HTERT RPE-1 (cell line): ENCODE data around the gene ALDH3B2.
"Not testable (repeated sequence)": the region's sequence is repeated elsewhere in the genome, so short reads cannot be mapped to it uniquely, and the experiment has no call there.

Experiments
- in situ Hi-C: fragments of 300-500 bp; cut with MboI; formaldehyde crosslinking; loops from 4 replicates; pipeline ENCODE4 v1.14.3; 2020; ENCODE audit warnings: low sequenced_read_pairs

Gene ALDH3B2

DNA sequence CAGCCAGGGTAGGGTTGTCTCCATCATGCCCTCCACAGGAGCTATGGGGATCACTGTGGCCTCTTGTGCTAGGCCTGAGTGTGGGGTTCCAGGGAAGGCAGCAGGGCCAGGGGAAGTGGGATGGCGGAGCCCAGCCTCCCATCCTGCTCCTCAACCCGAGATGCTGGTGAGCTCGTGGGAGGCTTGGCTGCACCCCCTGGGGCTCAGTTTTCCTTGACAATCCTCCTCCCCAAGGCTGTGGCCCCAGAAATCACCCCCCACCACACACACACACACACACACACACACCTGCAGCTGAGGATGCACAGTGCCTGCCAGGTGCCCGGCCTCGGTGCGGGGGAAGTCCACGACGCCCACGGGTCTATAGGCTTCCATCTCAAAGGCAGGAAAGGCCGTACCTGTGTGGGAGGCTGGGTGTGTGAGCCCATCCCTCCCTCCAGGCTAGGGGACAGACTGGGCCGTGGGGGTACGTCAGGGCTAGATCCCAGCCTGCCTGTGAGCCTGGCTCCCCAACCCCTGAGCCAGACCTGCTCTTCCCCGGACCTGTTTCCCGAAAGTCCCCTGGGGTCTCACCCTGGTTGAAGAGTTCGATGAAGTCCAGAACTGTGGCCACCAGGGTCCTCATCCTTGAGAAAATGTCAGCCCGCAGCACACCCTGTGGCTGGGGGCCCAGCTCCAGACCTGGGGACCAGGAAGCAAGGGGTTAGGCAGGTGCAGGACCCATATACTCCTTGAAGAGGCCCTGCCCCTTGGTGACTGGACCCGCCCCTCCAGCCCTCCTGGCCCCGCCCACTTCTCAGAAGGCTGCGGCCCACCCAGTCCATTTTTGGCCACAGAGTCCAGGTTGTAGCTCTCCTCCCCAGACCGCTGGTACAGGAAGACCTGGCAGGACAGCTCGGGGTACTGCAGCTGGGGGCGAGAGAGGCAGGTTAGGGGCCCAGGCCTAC is 29.7 kb downstream of the ALDH3B2 start:
- in situ Hi-C loops: no loop called here

DNA sequence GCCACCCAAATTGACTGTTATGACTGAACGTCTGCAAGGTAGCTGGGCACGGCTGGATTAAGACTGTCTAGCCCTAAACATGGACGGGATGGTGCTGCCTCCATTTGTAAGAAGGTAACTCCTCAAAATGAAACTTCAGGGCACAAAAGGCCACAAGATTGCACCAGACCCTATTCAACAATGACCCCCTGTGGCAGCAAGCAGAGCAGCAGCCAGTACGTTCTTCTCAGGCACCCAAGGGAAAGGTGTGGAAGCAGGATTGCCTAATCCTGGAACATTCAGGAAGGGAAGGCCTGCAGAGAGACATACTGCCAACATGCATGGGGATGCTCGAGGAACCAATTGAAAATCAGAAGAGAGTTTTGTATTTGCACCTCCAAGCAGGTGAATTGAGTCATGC is 30.4 kb downstream of the ALDH3B2 start:
- in situ Hi-C loops: no loop called here

DNA sequence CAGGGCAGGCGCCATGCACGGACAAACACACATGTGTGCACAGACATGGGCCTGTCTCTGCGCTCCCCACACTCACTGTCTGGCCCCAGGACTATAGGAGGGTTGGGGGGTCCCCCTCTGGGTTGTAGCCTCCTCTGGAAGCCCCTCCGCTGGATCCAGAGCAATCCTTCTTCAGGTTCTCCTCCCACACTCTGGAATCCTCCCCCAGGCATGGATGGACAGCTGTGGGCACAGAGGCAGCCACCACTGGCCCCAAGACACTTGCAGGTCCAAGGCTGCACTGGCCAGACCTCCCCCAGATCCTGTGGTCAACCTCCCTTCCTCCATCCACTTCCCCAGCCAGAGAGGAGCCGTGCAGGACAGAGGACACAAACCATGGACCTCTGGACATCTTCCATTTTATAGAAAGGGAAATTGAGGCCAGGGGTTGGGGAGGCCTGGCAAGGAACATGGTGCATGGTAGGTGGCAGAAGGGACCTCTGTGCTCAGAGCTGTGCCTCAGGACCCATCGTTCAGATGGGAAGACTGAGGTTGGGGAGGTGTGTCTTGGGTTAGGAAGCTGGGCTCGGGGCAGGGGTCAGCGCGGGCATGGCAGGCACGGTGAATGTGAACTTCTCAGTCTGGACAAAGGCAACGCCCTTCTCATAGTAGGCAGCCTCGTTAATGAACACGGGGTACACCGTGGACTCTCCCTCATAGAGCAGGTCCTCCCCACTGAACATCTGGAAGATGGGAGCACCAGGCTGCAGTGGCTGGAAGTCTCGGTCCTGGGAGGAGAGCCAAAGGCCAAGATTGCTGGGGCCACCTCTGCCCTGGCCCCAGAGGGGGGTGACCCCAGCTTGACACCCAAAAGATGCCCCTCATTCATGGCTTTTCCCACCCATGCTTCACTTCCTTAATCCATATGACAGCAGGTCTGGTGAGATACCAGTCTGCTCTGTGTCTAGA is 32.0 kb downstream of the ALDH3B2 start:
- in situ Hi-C loops: no loop called here

DNA sequence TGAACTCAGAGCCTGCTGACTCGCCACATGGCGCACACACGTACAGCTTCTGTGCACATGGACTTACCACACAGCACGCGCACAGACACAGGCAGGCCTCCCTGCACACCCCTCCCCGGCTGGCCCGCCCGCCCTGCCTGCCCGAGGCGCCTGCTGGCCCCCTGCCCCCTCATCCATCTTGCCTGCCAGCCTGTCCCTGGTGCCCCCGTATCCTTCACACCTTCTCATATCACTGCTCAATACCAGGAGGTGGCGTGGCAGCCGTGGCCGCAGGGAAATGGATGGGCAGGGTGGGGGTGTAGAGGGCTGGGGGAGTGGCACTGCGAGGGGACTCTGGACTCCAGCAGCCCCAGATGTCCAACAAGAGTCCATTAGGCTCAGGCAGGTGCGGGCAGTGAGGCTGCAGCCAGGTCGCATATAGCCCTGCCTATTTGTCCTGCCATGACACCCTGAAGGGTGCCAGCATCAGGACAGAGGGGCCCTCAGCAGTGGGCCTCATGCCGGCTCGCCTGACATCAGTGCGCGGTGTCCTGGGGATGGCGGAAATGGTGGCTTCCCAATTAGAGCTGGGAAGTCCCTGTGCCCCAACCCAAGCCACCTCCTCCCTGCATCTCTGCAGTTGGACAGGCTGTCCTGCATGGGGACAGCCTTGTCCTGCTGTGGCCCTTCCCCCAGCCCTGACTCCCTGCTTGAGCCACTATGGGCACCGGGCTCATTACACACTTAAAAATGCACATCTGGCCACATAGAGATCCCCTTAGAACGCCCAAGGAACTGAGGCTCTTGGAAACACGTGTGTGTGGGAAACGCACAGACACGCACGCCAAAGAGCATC is 32.9 kb downstream of the ALDH3B2 start:
- in situ Hi-C loops: no loop called here

DNA sequence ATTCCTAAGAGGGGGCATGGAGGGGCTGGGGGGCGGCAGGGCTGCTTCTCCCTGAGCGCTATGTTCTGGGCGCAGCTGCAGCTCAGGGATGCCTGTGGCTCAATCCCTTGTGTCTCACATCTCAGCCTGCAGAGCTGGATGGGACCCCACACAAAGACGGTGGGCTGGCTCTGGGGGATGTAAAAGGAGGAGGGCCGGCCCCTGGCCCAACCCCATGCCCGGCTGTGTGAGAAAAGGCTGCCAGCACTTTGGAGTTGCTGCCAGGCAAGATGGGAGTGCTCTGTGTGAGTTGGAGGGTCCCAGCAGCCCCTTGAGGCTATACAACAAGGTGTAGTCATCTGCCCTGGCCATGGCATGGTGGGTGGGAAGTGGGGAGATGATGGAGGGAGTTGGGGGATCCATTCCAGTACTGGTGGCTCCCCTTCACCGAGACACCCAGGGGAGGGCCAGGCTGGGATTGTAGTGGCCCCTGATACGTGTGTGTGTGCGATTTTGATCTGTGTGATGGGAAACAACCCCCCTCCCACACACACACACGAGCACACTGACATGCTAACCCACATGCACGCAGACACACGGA is 33.6 kb downstream of the ALDH3B2 start:
- in situ Hi-C loops: no loop called here

DNA sequence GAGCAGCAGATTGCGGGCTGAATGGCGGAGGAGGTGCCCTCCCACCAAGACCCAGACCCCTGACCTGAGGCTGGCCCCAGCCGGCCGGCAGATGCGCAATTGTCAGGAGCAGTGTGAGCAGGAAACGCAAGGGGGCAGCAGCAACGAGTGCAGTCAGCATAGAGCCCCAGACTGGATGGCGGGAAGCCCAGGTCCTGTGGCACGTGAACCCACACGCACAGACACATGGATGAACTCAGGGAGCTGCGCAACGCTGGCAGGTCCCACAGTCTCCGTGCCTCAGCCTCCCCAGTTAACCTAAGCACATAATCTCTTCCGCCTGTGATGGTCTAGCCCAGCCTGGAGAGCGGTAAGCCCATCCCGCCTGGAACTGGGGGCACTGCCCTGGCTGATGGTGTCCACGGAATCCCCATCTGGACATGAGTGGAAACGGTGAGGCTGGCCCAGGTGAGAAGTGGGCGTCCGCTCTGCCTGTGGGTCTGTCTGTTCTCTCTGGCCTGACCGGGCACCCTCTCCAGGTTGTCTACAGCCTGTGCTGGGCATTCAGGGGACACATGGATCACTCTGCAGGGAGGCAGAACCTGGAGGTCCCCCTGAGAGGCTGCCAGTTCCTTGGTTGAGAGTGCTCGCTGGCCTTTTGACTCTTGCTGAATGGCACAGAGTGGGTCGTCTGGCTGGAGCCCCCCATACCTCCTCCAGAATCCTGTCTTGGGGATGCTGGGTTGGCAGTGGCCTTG is 34.2 kb downstream of the ALDH3B2 start:
- in situ Hi-C loops: no loop called here

DNA sequence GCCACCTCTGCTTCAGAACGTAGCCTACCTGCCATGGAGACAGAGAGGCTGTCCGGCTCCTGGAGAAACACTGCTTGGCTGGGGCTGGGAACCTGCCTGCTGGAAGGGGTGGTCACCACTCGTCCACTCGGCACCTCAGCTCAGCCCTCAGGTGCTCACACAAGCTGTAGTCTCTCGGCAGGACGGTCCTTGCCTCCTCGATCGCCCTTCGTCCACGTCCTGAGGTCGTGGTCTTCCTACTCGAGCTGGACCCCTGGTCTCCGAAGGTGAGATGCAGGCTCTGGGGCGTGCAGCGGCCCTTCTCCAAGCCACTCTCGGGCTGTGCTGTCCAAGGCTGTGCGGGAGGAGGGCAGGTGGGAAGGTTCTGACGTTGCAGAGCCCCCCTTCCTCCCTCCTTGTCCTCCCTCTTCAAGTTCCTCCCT is 35.0 kb downstream of the ALDH3B2 start, which contains the start of gene TBX10:
Gene TBX10, minus strand, starts transcription at position 326 of the 422 bp plus-strand sequence. Its CDS starts 291 bp downstream, at position 35.
- in situ Hi-C loops: no loop called here

DNA sequence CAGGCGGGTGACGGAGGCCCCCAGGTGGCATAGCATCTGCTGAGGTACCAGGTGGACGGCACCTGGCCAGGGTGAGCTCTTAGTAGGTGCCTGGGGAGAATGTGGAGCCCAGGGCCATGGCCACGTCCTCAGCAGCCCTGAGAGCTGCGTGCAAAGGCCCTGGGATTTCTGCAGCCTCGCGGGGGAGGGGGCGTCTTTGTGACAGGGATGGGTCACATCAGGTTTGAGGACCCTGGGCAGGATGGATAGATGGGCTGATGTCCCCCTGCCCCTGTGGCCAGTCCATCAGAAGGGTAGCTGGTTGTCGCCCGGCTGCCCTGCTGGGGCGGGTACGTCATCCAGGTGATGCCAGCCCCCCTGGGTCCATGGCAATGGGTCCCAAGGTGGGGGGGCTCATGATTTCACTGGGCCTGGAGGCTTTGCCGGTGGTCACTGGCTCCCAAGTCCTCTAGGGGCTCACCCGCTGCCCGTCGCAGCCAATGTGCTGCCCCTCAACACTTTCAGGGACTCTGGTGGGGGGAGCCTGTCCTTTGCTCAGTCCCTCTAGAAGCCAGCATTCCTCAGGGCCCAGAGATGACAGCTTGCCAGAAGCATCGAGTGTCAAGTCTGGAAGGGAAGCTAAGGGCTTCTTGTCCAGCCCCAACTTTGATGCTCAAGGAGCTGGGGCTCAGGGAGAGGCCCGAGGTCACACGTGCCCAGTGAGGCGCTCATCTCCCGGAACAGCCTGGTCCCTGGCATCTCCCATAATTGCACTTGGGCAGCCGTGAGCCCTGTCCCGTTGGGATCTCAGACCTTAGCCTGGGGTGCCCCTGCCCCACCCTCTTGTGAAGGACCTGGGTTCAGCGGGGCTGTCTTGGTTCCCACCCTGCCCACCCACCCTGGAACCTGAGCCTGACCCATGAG is 35.6 kb downstream of the ALDH3B2 start:
- in situ Hi-C loops: no loop called here

DNA sequence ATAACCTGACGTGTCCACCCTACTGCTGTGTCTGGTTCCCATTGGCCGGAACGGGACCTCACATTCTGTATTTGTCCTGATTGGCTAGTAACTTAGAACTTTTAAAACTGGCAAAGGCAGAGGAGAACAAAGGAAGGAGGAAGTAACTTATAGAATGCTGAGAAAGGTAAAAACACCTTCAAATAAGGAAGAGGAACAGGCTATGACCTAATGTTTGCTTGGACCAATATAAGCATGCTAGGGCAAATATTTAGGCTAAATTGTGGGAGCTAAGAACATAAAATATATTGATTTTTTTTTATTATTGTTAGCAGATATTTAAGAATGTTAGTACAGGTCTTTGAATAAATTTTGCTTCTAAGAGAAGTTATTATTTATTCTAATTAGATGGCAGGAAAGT is 37.0 kb downstream of the ALDH3B2 start:
- in situ Hi-C loops: not testable (repeated sequence)

DNA sequence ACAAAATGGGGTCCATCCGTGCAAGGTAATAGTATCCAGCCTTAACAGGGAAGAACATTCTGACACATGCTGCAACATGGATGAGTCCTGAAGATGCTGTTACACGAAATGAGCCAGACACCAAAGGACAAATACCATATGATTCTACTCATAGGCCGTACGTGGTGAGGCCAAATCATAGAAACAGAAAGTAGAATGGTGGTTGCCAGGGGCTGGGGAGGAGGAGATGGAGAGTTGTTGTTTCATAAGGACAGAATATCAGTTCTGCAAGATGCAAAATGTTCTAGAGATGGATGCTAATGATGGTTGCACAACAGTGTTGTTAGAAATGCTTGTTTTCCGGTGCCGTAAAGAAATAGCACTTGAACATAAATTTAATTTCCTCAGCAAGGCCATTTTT is 37.5 kb downstream of the ALDH3B2 start:
- in situ Hi-C loops: no loop called here

DNA sequence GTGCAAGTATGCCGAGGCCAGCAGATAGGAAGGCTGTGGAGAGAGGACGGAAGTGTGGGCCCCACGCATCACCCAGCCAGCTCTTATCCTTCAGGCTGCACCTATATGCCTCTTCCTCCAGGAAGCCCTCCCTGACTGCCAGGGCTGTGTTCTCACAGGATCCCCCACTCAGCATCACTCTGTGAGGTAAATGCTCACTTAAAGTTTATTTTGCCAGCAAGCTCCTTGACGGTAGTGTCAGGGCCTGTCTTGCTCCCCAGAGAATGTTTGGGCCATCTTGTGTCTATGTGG is 39.2 kb downstream of the ALDH3B2 start:
- in situ Hi-C loops: no loop called here

DNA sequence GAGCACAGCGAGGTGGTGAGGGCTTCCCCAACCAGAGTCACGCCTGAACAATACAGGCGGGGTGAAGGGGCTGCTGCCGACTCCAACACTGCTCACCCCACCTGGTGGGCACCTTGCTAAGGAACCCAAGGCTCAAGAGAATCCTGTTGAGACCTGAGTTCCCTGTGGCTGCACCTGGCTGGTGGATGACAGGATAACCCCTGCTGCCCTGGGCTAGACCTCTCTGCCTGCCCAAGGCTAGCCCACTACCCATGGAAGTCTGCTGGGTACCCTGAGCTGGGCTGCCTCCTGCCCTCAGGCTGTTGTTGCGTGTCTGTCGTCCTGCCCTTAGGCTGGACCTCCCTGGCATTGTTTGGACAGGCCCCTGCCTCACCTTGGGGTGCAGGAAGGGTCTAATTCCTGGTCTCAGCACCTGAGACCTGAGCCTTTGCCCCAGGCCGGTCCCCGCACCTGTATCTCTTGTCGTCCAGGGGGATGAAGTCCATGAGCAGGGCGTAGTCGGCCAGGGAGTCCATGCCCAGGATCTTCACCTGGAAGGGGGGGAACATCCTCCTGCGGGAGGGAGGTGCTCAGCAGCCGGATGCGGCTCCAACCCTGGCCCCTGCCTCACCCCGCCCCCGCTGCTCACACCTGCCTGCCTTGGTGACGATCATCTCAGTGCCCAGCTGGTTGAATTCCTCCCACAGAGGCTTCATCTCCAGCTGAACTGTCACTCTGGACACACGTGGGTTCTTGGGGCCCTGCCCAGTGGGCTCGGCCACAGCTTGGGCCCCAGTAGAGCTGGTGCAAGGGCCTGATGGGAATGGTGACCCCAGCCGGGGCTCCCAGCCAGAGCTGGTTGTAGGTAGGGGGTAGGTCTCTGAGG is 39.8 kb downstream of the ALDH3B2 start:
- in situ Hi-C loops: no loop called here

DNA sequence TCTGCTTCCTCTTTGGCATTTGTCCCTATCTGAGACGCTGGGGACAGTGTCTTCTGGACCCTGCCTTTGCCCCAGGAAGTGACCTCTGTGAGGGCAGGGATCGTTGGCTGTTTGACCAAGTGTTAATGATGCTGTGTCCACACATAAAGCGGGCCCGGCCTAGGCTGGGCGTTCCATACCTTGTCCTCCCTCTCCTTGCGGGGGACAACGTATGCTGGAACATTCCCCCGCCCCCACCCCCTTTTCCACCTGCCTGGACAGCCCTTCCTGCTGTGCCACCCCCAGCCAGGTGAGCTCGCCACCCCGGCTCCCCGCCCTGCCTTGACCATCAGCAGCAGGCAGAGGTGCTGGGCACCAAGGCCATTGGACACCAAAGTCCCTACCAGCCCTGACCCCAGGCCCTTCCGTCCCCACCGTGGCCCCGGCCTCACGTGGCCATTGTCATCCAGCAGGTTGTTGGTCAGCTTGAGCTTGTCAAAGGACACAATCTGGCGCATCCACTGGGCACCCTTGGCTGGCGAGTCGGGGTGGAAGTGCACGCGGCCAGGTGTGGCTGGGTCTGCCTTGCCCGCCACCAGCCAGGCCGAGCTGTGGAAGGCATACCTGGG is 40.6 kb downstream of the ALDH3B2 start:
- in situ Hi-C loops: no loop called here

DNA sequence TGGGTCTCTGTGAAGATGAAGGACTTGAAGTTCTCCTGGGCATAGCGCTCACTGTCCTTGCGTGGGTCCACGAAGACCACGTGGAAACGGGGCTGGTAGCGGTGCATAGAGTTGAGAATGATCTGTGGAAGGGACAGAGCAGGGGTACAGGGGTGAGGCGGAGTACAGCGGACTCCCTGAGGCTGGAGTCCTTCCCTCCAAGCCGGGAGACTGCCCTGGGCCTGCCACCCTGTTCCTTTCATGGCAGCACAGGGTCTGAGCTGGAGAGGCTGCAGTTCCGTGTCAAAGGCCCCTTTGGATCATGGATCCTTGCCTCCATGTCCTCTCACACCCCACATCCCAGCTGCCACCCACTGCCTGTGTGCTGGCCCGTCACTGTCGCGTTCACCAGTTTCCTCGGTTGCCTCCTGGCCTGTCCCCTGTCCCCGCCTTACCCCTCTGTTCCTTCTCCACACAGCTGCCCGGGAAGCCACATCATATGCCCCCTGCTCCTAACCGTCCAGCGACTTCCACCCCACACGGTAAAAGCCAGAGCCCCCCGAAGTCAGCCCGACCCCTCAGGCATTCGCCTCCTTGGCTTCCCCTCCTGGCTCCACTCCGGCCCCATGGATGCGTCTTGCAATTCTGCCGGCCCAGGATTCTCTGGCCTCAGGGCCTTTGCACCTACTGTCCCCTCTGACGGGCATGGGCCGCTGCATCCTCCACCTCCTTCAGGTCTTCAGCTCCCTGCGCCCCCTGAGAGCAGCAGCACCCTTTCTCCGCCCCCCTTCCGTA is 41.3 kb downstream of the ALDH3B2 start:
- in situ Hi-C loops: no loop called here

DNA sequence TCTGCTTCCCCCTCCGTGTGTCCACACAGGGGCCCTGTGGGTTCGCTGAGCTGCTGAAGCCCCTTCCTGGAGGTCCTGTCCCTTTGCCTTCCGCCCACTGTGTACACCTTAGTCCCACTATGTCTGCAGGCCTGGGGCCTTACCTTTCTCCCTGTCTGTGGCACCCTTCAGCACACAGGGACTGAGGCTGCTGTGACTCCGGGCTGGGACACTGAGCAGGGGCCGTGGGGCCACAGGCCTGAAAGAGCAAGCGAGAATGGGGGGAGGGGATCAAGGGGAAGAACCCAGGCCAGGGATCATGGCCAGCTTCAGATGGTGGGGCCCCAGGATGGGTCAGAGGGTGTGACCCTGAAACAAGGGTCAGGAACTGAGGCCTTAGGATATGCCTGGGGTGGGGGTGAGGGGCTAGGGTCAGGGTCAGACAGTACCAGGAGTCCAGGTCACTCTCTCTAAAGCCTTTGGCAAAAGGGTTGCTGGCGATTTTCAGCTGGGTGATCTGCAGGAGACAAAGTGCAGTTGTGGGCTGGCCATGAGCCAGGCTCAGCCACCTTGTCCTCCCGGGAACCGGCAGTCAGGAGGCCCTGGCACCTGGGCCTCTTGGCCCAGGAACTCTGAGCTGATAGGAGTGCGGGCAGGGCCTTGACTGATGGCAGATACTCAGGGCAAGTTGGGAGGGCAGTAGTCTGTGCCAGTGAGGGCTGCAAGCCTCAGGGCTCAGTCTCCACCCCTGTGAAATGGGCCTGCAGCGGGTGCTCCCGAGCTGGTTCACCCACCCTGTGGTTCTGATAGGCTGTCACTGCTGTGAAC is 42.0 kb downstream of the ALDH3B2 start:
- in situ Hi-C loops: no loop called here

DNA sequence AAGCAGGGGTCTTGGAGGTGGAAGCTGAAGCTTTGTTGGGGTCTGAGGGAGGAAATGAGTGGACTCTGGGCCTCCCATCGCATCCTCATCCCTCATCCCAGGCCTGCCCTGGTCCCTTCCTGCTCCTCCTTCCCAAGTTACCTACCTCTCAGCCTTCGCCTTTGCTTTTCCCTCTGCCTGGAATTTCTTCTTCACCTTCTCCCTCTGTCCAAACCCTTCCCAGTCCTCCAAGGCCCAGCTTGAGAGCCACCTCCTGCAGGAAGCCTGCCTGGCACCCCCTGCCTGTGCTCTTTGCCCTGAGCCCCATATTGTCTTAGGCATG is 42.6 kb downstream of the ALDH3B2 start:
- in situ Hi-C loops: no loop called here
